DMS 273 (cell line): ENCODE measurements around the gene DDX51.
A peak's percentile ranks its signal among the peaks of the same experiment; 100 is the strongest.

Experiments used
- DNase-seq: peaks from one replicate; lab custom pipeline; 2025; ENCODE audit not compliant: unreplicated experiment; lab: John Stamatoyannopoulos, UW

DDX51 gene

GRCh38 chr12:132144115-132144809 lies at the start of gene DDX51, which contains the start of gene NOC4L:
Gene DDX51 (minus strand): TSS chr12:132144319. CDS start chr12:132144296, 23 bp downstream.
Gene NOC4L (plus strand): TSS chr12:132144457. CDS start chr12:132144489, 32 bp downstream.
- peak; percentile 95 for DNase-seq

- no peak for DNase-seq
Measured at GRCh38 chr12:132191715-132192553, 47.8 kb upstream of the DDX51 start.

- no peak for DNase-seq
Measured at GRCh38 chr12:132190834-132191500, 46.8 kb upstream of the DDX51 start.

GRCh38 chr12:132190012-132190755 lies 46.1 kb upstream of the DDX51 start:
- DNase-seq = no peak

GRCh38 chr12:132189378-132190011 lies 45.4 kb upstream of the DDX51 start:
- DNase-seq = peak; percentile 83

- DNase-seq = no peak
Measured at GRCh38 chr12:132188916-132189325, 44.8 kb upstream of the DDX51 start.

GRCh38 chr12:132188451-132188901 lies 44.4 kb upstream of the DDX51 start:
- no peak for DNase-seq

- DNase-seq = no peak
Measured at GRCh38 chr12:132187646-132188450, 43.7 kb upstream of the DDX51 start.

- DNase-seq = no peak
Measured at GRCh38 chr12:132186857-132187620, 42.9 kb upstream of the DDX51 start.

- DNase-seq = no peak
Measured at GRCh38 chr12:132186208-132186856, 42.2 kb upstream of the DDX51 start.

GRCh38 chr12:132185705-132186104 lies 41.6 kb upstream of the DDX51 start:
- DNase-seq = no peak

- DNase-seq = no peak
Measured at GRCh38 chr12:132182711-132183365, 38.7 kb upstream of the DDX51 start.

GRCh38 chr12:132182206-132182710 lies 38.1 kb upstream of the DDX51 start:
- DNase-seq = no peak

GRCh38 chr12:132181570-132182200 lies 37.6 kb upstream of the DDX51 start:
- DNase-seq = no peak

- no peak for DNase-seq
Measured at GRCh38 chr12:132180648-132181546, 36.8 kb upstream of the DDX51 start.
